Nephron (organoid): ENCODE measurements around the gene CCDC40.

Experiments used
- H3K27ac Mint-ChIP-seq, 3 experiments: 2 replicates each; pipeline ENCODE4 v1.8.0; 2020; ENCODE audit warnings: mixed read lengths in 3 of 3, mild to moderate bottlenecking in 2 of 3, moderate library complexity in 1 of 3
- H3K27me3 Mint-ChIP-seq: 2 replicates; pipeline ENCODE4 v1.8.0; 2021; ENCODE audit warnings: low read depth, mild to moderate bottlenecking, moderate library complexity, mixed read lengths
- H3K36me3 Mint-ChIP-seq: 2 replicates; pipeline ENCODE4 v1.8.0; 2020; ENCODE audit warnings: low read depth, mixed read lengths
- H3K4me1 Mint-ChIP-seq: 2 replicates; pipeline ENCODE4 v1.8.0; 2020; ENCODE audit warnings: mixed read lengths
- H3K4me3 Mint-ChIP-seq, 3 experiments: 2 replicates each; pipeline ENCODE4 v1.8.0; 2020; ENCODE audit warnings: mild to moderate bottlenecking in 3 of 3, mixed read lengths in 3 of 3, moderate library complexity in 2 of 3
- H3K9me3 Mint-ChIP-seq: 2 replicates; pipeline ENCODE4 v1.8.0; 2020; ENCODE audit warnings: mixed read lengths
- TF ChIP-seq, protein P1 (sequence below), 3 experiments: fragments of 200-600 bp; sonication (generic); IDR thresholded peaks; one replicate each; pipeline ENCODE4 v1.5.0; 2021; ENCODE audit warnings: antibody characterized with exemption in 3 of 3; ENCODE audit not compliant: unreplicated experiment in 3 of 3

Gene CCDC40

DNA sequence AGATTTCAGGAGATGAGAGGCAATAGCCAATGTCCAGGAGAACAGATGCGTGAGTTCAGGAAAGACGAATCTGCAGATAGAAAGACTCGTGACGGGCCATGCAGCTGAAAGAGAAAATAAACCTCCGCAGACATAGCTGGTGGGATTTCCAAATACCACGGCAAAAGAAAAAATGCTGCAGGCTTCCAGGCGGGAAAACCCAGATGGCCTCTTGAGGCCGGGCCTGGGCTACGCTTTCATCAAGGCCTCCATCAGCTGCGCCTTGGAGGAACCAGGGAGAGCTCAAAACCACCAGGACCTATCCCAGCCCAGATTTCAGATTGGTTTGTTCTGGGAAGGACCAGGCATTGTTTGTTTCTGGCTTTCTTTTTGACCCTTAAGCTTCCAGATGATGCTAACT is 16.7 kb downstream of the CCDC40 start:
- Mint-ChIP-seq H3K36me3 (peaks cover 40% of the 10 kb centered on the region), H3K27ac (no peak overlapping the region), H3K4me1 (peaks cover 11% of the 10 kb centered on the region), H3K4me3 (no peak overlapping the region), H3K27me3 (no peaks in the 10 kb centered on the region), H3K9me3 (no peaks in the 10 kb centered on the region)
- TF ChIP-seq, protein P1, sequence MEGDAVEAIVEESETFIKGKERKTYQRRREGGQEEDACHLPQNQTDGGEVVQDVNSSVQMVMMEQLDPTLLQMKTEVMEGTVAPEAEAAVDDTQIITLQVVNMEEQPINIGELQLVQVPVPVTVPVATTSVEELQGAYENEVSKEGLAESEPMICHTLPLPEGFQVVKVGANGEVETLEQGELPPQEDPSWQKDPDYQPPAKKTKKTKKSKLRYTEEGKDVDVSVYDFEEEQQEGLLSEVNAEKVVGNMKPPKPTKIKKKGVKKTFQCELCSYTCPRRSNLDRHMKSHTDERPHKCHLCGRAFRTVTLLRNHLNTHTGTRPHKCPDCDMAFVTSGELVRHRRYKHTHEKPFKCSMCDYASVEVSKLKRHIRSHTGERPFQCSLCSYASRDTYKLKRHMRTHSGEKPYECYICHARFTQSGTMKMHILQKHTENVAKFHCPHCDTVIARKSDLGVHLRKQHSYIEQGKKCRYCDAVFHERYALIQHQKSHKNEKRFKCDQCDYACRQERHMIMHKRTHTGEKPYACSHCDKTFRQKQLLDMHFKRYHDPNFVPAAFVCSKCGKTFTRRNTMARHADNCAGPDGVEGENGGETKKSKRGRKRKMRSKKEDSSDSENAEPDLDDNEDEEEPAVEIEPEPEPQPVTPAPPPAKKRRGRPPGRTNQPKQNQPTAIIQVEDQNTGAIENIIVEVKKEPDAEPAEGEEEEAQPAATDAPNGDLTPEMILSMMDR (IDR thresholded peaks at IDR 0.05; ENCODE audit: unreplicated experiment in 3 of 3): no peak

DNA sequence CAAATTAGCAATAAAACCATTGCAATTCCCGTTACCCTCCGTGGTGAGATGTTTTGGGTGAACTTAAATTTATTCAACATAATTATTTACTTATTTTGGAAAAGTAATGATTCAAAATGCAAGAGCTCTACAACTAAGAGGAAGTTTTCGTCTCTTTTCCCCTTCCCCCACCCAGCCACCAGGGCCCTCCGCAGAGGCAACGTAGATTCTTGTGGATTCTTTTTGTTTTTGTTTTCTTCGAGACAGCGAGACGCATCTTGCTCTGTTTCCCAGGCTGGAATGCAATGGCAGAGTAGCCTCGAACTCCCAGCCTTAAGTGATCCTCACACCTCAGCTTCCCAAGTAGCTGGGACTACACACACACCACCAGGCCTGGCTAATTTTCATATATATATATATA is 19.2 kb downstream of the CCDC40 start:
- H3K27ac Mint-ChIP-seq: no peak overlapping the region
- peaks cover 38% of the 10 kb centered on the region for H3K36me3 Mint-ChIP-seq
- TF ChIP-seq, protein P1 (IDR thresholded peaks at IDR 0.05; ENCODE audit: unreplicated experiment in 3 of 3): no peak
- no peaks in the 10 kb centered on the region for H3K27me3 Mint-ChIP-seq
- H3K4me1 Mint-ChIP-seq: peaks cover 8% of the 10 kb centered on the region
- no peak overlapping the region for H3K4me3 Mint-ChIP-seq
- H3K9me3 Mint-ChIP-seq: no peaks in the 10 kb centered on the region

DNA sequence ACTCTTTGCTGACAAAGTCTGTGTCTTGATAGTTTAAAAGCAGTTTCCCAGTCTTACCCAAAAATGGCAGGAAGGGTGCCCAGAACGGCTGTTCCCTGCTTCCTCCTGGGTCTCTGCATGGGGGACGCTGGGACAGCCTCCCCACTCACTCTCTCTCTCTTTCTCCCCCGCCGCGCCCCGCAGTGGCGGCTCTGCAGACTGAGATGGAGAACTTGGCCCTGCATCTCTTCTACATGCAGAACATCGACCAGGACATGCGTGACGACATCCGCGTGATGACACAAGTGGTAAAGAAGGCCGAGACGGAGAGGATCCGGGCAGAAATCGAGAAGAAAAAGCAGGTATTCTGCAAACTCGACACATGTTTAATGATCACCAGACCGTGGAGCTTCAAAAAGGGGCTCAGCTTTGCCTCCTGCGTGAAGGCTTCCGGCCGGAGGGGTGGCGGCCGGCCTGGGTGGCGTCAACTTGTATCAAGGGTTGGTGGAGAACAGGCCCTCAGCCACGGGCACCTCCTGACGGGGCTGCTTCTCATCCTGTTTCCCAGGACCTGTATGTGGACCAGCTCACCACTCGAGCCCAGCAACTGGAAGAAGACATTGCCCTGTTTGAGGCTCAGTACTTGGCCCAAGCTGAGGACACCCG is 22.0 kb downstream of the CCDC40 start:
- TF ChIP-seq, protein P1 (IDR thresholded peaks at IDR 0.05; ENCODE audit: unreplicated experiment in 3 of 3): no peak
- Mint-ChIP-seq H3K4me3 (no peak overlapping the region), H3K4me1 (peaks cover 5% of the 10 kb centered on the region), H3K27ac (no peak overlapping the region), H3K9me3 (no peaks in the 10 kb centered on the region), H3K27me3 (no peaks in the 10 kb centered on the region), H3K36me3 (peaks cover 21% of the 10 kb centered on the region)

GRCh38 chr17:80060644-80061043 is 24.2 kb downstream of the CCDC40 start:
- TF ChIP-seq, protein P1 (IDR thresholded peaks at IDR 0.05; ENCODE audit: unreplicated experiment in 3 of 3): no peak
- Mint-ChIP-seq H3K9me3 (no peaks in the 10 kb centered on the region), H3K4me1 (peaks cover 5% of the 10 kb centered on the region), H3K27me3 (no peaks in the 10 kb centered on the region), H3K4me3 (no peak overlapping the region), H3K27ac (peak overlapping the region; percentile 68 to 83 (median 79)), H3K36me3 (peaks cover 25% of the 10 kb centered on the region)

DNA sequence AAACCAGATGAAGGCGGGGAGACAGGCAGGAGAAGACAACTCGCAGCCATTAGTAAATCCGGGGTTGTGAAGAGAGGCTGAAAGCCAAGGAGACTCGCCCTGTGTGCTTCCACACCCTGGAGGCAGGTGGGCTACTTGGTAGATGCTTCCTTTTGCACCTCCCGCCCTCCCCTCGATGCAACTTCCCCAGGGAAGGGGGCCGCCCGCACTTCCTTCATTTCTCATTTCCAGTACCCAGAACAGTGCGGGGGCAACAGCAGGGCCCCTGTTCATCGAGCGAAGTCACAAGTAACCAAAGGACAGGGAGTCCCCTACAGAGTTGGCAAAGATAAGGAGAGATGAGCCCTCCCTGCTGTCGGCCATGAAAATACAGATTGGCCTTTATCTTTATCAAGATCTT is 25.0 kb downstream of the CCDC40 start:
- TF ChIP-seq, protein P1 (IDR thresholded peaks at IDR 0.05; ENCODE audit: unreplicated experiment in 3 of 3): no peak

More for the DNA sequence above, 25.0 kb downstream of the CCDC40 start:
- Mint-ChIP-seq H3K4me3 (no peak overlapping the region), H3K36me3 (peaks cover 25% of the 10 kb centered on the region), H3K27me3 (no peaks in the 10 kb centered on the region), H3K9me3 (no peaks in the 10 kb centered on the region), H3K4me1 (peaks cover 5% of the 10 kb centered on the region), H3K27ac (no peak overlapping the region)
